A673 (cell line): Measurements from ENCODE around the gene C1orf21. TPM values are rescaled to one million over a fixed set of nuclear protein-coding genes. Genes with fewer than 3 reads are reported as not detected.

ENCODE experiments used
- BruUV-seq: library from RNA; stranded (reverse); fragments of 400-500 nt; replicated peaks from 2 replicates; lab custom pipeline; 2021; lab: Mats Ljungman, UMichigan
- CTCF ChIA-PET: fragments of 300-600 bp; sonication (Branson Sonifier 250); formaldehyde crosslinking; loops from one replicate; lab custom pipeline; 2022; ENCODE audit warnings: antibody characterized with exemption; lab: Charles Lee
- POLR2A ChIA-PET: fragments of 300-600 bp; sonication (Branson Sonifier 250); formaldehyde crosslinking; loops from one replicate; lab custom pipeline; 2022; ENCODE audit warnings: antibody characterized with exemption; ENCODE audit not compliant: low non-redundant PET; lab: Charles Lee
- DNase-seq: peaks from one replicate; pipeline ENCODE4 v3.0.0-alpha.2; 2015; ENCODE audit warnings: low spot score
- H3K27ac ChIP-seq: fragments of 200-600 bp; sonication (generic); 2 replicates; pipeline ENCODE4 v1.5.1; 2016; ENCODE audit warnings: mixed run types, low read depth, mild to moderate bottlenecking, mixed read lengths, antibody characterized with exemption, low read length; ENCODE audit not compliant: poor library complexity, severe bottlenecking
- H3K27me3 ChIP-seq: fragments of 200-600 bp; sonication (generic); replicated peaks from 2 replicates; pipeline ENCODE4 v1.6.1; 2017; ENCODE audit warnings: mixed run types, low read depth, mild to moderate bottlenecking, mixed read lengths, antibody characterized with exemption, low read length; ENCODE audit not compliant: insufficient read depth, poor library complexity
- H3K36me3 ChIP-seq: fragments of 200-600 bp; sonication (generic); 2 replicates; pipeline ENCODE4 v1.6.1; 2016; ENCODE audit warnings: mixed run types, mild to moderate bottlenecking, mixed read lengths, antibody characterized with exemption, low read length; ENCODE audit not compliant: insufficient read depth, poor library complexity, severe bottlenecking
- H3K4me1 ChIP-seq: fragments of 200-600 bp; sonication (generic); 2 replicates; pipeline ENCODE4 v1.6.1; 2017; ENCODE audit warnings: mixed run types, mild to moderate bottlenecking, mixed read lengths, antibody characterized with exemption, low read length; ENCODE audit not compliant: insufficient read depth, poor library complexity, severe bottlenecking
- H3K4me3 ChIP-seq: fragments of 200-600 bp; sonication (generic); 2 replicates; pipeline ENCODE4 v1.5.1; 2016; ENCODE audit warnings: low read depth, mixed run types, mild to moderate bottlenecking, mixed read lengths, low read length; ENCODE audit not compliant: poor library complexity, severe bottlenecking
- H3K9me3 ChIP-seq: fragments of 200-600 bp; sonication (generic); 2 replicates; pipeline ENCODE4 v1.6.1; 2016; ENCODE audit warnings: mixed run types, low read depth, mild to moderate bottlenecking, mixed read lengths, antibody characterized with exemption, low read length; ENCODE audit not compliant: poor library complexity, severe bottlenecking
- EZH2 ChIP-seq: fragments of 200-600 bp; sonication (generic); IDR thresholded peaks from 2 replicates; pipeline ENCODE4 v1.6.1; 2017; ENCODE audit warnings: borderline replicate concordance, low read depth, mild to moderate bottlenecking, mixed read lengths, antibody characterized with exemption, low read length; ENCODE audit not compliant: poor library complexity, severe bottlenecking
- intact Hi-C: fragments of 100-400 bp; cut with micrococcal nuclease; formaldehyde crosslinking; loops from one replicate; pipeline ENCODE4 v1.10.0; 2022; ENCODE audit not compliant: unreplicated experiment
- total RNA-seq: library from RNA; stranded (reverse); gene quantifications from 2 replicates; pipeline ENCODE4 v1.2.3, GENCODE V29; 2021
- TF ChIP-seq, protein P1 (sequence below): fragments of 300-800, 200-600 bp; sonication (generic); conservative IDR thresholded peaks from 2 replicates; pipeline ENCODE4 v1.5.1; 2017; ENCODE audit warnings: low read depth, mild to moderate bottlenecking, antibody characterized with exemption, low read length, moderate library complexity, mixed read lengths

C1orf21 gene
- total RNA-seq, 1 experiment from 2014 or later: 31.3 TPM

- Histone ChIP-seq H3K27me3 (no peaks in the 10 kb centered on the region), H3K27ac (no peak overlapping the region), H3K4me3 (no peak overlapping the region), H3K36me3 (no peaks in the 10 kb centered on the region), H3K9me3 (no peaks in the 10 kb centered on the region), H3K4me1 (peaks cover 22% of the 10 kb centered on the region)
- no TSS peak for BruUV-seq
- POLR2A ChIA-PET: no interaction called here
- CTCF ChIA-PET: no interaction called here
- no peak for DNase-seq
- intact Hi-C loops: no loop called here
- no peak for TF ChIP-seq EZH2
- TF ChIP-seq, protein P1, sequence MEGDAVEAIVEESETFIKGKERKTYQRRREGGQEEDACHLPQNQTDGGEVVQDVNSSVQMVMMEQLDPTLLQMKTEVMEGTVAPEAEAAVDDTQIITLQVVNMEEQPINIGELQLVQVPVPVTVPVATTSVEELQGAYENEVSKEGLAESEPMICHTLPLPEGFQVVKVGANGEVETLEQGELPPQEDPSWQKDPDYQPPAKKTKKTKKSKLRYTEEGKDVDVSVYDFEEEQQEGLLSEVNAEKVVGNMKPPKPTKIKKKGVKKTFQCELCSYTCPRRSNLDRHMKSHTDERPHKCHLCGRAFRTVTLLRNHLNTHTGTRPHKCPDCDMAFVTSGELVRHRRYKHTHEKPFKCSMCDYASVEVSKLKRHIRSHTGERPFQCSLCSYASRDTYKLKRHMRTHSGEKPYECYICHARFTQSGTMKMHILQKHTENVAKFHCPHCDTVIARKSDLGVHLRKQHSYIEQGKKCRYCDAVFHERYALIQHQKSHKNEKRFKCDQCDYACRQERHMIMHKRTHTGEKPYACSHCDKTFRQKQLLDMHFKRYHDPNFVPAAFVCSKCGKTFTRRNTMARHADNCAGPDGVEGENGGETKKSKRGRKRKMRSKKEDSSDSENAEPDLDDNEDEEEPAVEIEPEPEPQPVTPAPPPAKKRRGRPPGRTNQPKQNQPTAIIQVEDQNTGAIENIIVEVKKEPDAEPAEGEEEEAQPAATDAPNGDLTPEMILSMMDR: no peak
These were observed 39.4 kb downstream of the C1orf21 start for GRCh38 chr1:184426278-184426674.

- TF ChIP-seq, protein P1: no peak
- no peak for TF ChIP-seq EZH2
- H3K36me3 ChIP-seq: no peaks in the 10 kb centered on the region
- no peak for DNase-seq
- intact Hi-C loops: no loop called here
- no peaks in the 10 kb centered on the region for H3K27me3 ChIP-seq
- no TSS peak for BruUV-seq
- H3K4me1 ChIP-seq: peaks cover 9% of the 10 kb centered on the region
- H3K9me3 ChIP-seq: no peaks in the 10 kb centered on the region
- ChIA-PET POLR2A (interaction anchor here (0.6 to 0.7 kb wide), 2 partner anchors 861 to 919 kb away, joined by 3 read pairs; no protein-coding TSS in a partner anchor), CTCF (no interaction called here)
- H3K27ac ChIP-seq: no peak overlapping the region
- H3K4me3 ChIP-seq: no peak overlapping the region
These were observed 40.9 kb downstream of the C1orf21 start for GRCh38 chr1:184427722-184428121.

DNA sequence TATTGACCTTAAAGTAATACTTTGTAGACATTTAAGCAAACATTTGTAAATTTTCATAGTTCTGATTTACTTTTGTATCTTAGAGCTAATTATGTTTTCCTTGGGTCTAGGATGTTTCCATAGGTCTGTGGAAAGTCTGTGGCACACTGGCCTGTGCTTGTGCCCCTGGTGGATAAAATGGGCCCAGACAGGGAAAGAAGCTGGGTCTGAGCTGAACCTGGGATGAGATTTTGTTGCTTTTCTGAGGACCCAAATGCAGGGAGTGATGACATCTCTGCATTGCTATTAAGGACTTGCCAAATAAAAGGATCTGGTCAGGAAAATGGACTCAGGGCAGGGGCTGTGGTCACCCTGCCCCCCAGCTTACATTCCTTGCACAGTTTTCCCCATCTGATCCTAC, 41.8 kb downstream of the C1orf21 start:
- Histone ChIP-seq H3K36me3 (no peaks in the 10 kb centered on the region), H3K4me1 (peaks cover 9% of the 10 kb centered on the region), H3K4me3 (no peak overlapping the region), H3K9me3 (no peaks in the 10 kb centered on the region), H3K27ac (no peak overlapping the region), H3K27me3 (no peaks in the 10 kb centered on the region)
- no peak for DNase-seq
- ChIA-PET POLR2A (no interaction called here), CTCF (no interaction called here)
- BruUV-seq: no TSS peak
- TF ChIP-seq, protein P1: no peak
- no peak for TF ChIP-seq EZH2
- intact Hi-C loops: no loop called here
